K562 (cell line): ENCODE results near the gene DDX11. TPM values are rescaled to one million over a fixed set of nuclear protein-coding genes. Genes with fewer than 3 reads are reported as not detected.

Source experiments
- ATAC-seq: fragments of 200-7000 bp; cut with Tn5 transposase; 3 replicates; pipeline ENCODE4 v1.9.1; 2020; ENCODE audit warnings: moderate library complexity
- BruUV-seq: library from RNA; stranded (reverse); fragments of 400-500 nt; replicated peaks from 2 replicates; lab custom pipeline; 2021; lab: Mats Ljungman, UMichigan
- CTCF ChIA-PET: fragments of 300-600 bp; formaldehyde crosslinking; extraction: SDS; loops from one replicate; lab custom pipeline; 2021; ENCODE audit warnings: low intra/inter-chr PET ratio; lab: Yijun Ruan, JAX
- POLR2A ChIA-PET: fragments of 300-600, 350-650 bp; sonication (Branson Sonifier 250); formaldehyde crosslinking; extraction: SDS; loops from one replicate; lab custom pipeline; 2021; ENCODE audit warnings: antibody characterized with exemption, inconsistent platforms; lab: Yijun Ruan, JAX
- DNase-seq, 4 experiments: peaks; one replicate each; pipeline versions ENCODE4 v3.0.0 to v3.0.0-alpha.2; 2011 to 2018; ENCODE audit warnings: low spot score in 3 of 4, mixed read lengths in 3 of 4; ENCODE audit errors: extremely low read depth in 1 of 4
- FAIRE-seq: peaks from 2 replicates; lab custom pipeline; 2011; peaks lifted over from hg19 to GRCh38; lab: Jason Lieb, UNC
- H2AFZ ChIP-seq: 2 replicates; pipeline ENCODE4 v1.6.0; 2011; ENCODE audit warnings: low read depth, low read length, control low read depth, inconsistent platforms
- H3K27ac ChIP-seq: fragments of 200-600 bp; 3 replicates; pipeline ENCODE4 v1.8.0; 2011; ENCODE audit warnings: low read depth, mild to moderate bottlenecking, control low read depth, inconsistent platforms, low read length, moderate library complexity, mixed read lengths; ENCODE audit errors: extremely low read depth
- H3K27me3 ChIP-seq, 2 experiments: fragments of 300-600 bp in 1 of 2; 2 replicates in 1 of 2; 3 replicates in 1 of 2; pipeline versions ENCODE4 v1.6.0 to v1.8.0; 2011; ENCODE audit warnings: inconsistent platforms in 2 of 2, low read length in 2 of 2, mild to moderate bottlenecking in 1 of 2, mixed read lengths in 1 of 2, moderate library complexity in 1 of 2; ENCODE audit not compliant: control insufficient read depth in 2 of 2, insufficient read depth in 2 of 2
- H3K36me3 ChIP-seq: fragments of 300-600 bp; 3 replicates; pipeline ENCODE4 v1.8.0; 2011; ENCODE audit warnings: mild to moderate bottlenecking, low read length, inconsistent platforms; ENCODE audit not compliant: control insufficient read depth, insufficient read depth
- H3K4me1 ChIP-seq, 2 experiments: fragments of 200-600 bp in 1 of 2; replicated peaks in 1 of 2; 2 replicates in 1 of 2; 3 replicates in 1 of 2; pipeline versions ENCODE4 v1.5.1 to v1.8.0; 2011; ENCODE audit warnings: inconsistent platforms in 2 of 2, low read length in 2 of 2, mild to moderate bottlenecking in 1 of 2, mixed read lengths in 1 of 2, moderate library complexity in 1 of 2; ENCODE audit not compliant: control insufficient read depth in 2 of 2, insufficient read depth in 2 of 2
- H3K4me2 ChIP-seq: 2 replicates; pipeline ENCODE4 v1.6.1; 2011; ENCODE audit warnings: low read length, control low read depth, inconsistent platforms, mixed read lengths; ENCODE audit not compliant: insufficient read depth
- H3K4me3 ChIP-seq: fragments of 200-600 bp; sonication (generic), shearing (Covaris generic); 2 replicates; pipeline ENCODE4 v1.5.1; 2016; ENCODE audit warnings: control low read depth, inconsistent platforms
- H3K79me2 ChIP-seq: fragments of 200-600 bp; 3 replicates; pipeline ENCODE4 v1.8.0; 2011; ENCODE audit warnings: low read length, inconsistent platforms; ENCODE audit not compliant: control insufficient read depth, insufficient read depth
- H3K9ac ChIP-seq, 2 experiments: 2 replicates each; pipeline versions ENCODE4 v1.6.0 to v1.6.1; 2011; ENCODE audit warnings: low read depth in 2 of 2, low read length in 2 of 2, control low read depth in 1 of 2, inconsistent platforms in 1 of 2, mild to moderate bottlenecking in 1 of 2, mixed read lengths in 1 of 2; ENCODE audit not compliant: insufficient read depth in 1 of 2
- H3K9me1 ChIP-seq: one replicate; pipeline ENCODE4 v1.6.0; 2011; ENCODE audit warnings: inconsistent platforms, mild to moderate bottlenecking, low read length, moderate library complexity; ENCODE audit not compliant: control insufficient read depth, insufficient read depth
- H3K9me3 ChIP-seq: replicated peaks from 2 replicates; pipeline ENCODE4 v1.5.1; 2011; ENCODE audit warnings: low read depth, low read length, inconsistent platforms; ENCODE audit not compliant: control insufficient read depth, insufficient read depth
- H4K20me1 ChIP-seq: replicated peaks from 2 replicates; pipeline ENCODE4 v1.6.1; 2011; ENCODE audit warnings: low read length, inconsistent platforms, mixed read lengths; ENCODE audit not compliant: control insufficient read depth, insufficient read depth
- BRCA1 ChIP-seq, 2 experiments: fragments of 450-650 bp in 1 of 2; sonication (generic) in 1 of 2; formaldehyde crosslinking in 1 of 2; IDR thresholded peaks; 2 replicates each; pipeline versions ENCODE4 v1.5.0 to v1.6.1; 2017 to 2020; ENCODE audit warnings: mild to moderate bottlenecking in 1 of 2, missing genetic modification reagents in 1 of 2
- CHCHD3 ChIP-seq: fragments of 250-450 bp; sonication (Bioruptor Pico); IDR thresholded peaks from 2 replicates; pipeline ENCODE4 v2.1.2; 2022; ENCODE audit warnings: mild to moderate bottlenecking
- GTF2A2 ChIP-seq: IDR thresholded peaks from 2 replicates; pipeline ENCODE4 v1.6.1; 2016; ENCODE audit warnings: mild to moderate bottlenecking, missing genetic modification characterization, missing compliant biosample characterization
- HDAC2 ChIP-seq: fragments of 450-650 bp; IDR thresholded peaks from 2 replicates; pipeline ENCODE4 v1.6.1; 2016; ENCODE audit warnings: mild to moderate bottlenecking
- NEUROD1 ChIP-seq: fragments of 150-350 bp; IDR thresholded peaks from 2 replicates; pipeline ENCODE4 v1.6.1; 2014; ENCODE audit warnings: borderline replicate concordance, low read length, low read depth; ENCODE audit not compliant: partially characterized antibody
- NR2F6 ChIP-seq: fragments of 450-650 bp; formaldehyde crosslinking; IDR thresholded peaks from 2 replicates; pipeline ENCODE4 v1.4.0; 2020; ENCODE audit warnings: mild to moderate bottlenecking
- SMAD2 ChIP-seq: fragments of 150-350 bp; IDR thresholded peaks from 2 replicates; pipeline ENCODE4 v1.6.1; 2014; ENCODE audit warnings: low read depth, mild to moderate bottlenecking, low read length
- TBP ChIP-seq: optimal IDR thresholded peaks from 2 replicates; pipeline ENCODE3; 2011; ENCODE audit warnings: low read depth, low read length, improper control_type of control experiment
- ZNF175 ChIP-seq: fragments of 200-800 bp; sonication (Bioruptor generic); IDR thresholded peaks from 2 replicates; pipeline ENCODE4 v1.6.1; 2016; ENCODE audit warnings: low read depth, mild to moderate bottlenecking, missing genetic modification characterization, missing compliant biosample characterization
- whole genome bisulfite sequencing: fragments of 100-300 bp; shearing (Covaris generic); methylation state at CpG from one replicate; pipeline ENCODE4 v1.1.6; 2016; ENCODE audit warnings: low coverage, mixed read lengths; ENCODE audit not compliant: insufficient coverage; ENCODE audit errors: missing lambda C conversion rate; 5-methylcytosine and 5-hydroxymethylcytosine counted together
- in situ Hi-C: fragments of 300-500 bp; cut with MboI; formaldehyde crosslinking; loops from 4 replicates; pipeline ENCODE4 v1.15.0; 2018; ENCODE audit warnings: inconsistent platforms, mixed read lengths
- intact Hi-C: fragments of 100-400 bp; cut with micrococcal nuclease; formaldehyde crosslinking; loops from 2 replicates; pipeline ENCODE4 v1.14.2; 2022
- polyA plus RNA-seq, 8 experiments: library from polyadenylated mRNA; depleted of rRNA in 4 of 8; stranded (reverse) in 5 of 8; unstranded in 3 of 8; fragments of >200 nt; fragmentation: Nextera tagmentation in 2 of 8; fragmentation: Illumina TruSeq in 1 of 8; extraction: Ambion mirVana in 2 of 8; extraction: Trizol in 1 of 8; gene quantifications; 2 replicates each; pipeline versions ENCODE4 v1.2.1 to v1.2.3, GENCODE V29; 2011 to 2014; ENCODE audit warnings: inconsistent platforms in 1 of 8, missing spikeins in 1 of 8
- total RNA-seq, 7 experiments: library from RNA; depleted of rRNA in 6 of 7; stranded (reverse); fragments of >200 nt in 6 of 7; fragmentation: Illumina TruSeq in 2 of 7; extraction: Trizol in 2 of 7; gene quantifications; 2 replicates each; pipeline versions ENCODE4 v1.2.1 to v1.2.3, GENCODE V29; 2011 to 2021; ENCODE audit warnings: low replicate concordance in 1 of 7
- TF ChIP-seq, protein P1 (sequence below): sonication (generic); formaldehyde crosslinking; IDR thresholded peaks from 2 replicates; pipeline ENCODE4 v1.8.0; 2022; ENCODE audit warnings: missing genetic modification reagents, mild to moderate bottlenecking, borderline replicate concordance

DDX11 gene
- total and polyA plus RNA-seq, 9 of the 15 experiments (the other 6 are each of a cell fraction or from before 2014, with no cell fraction given): 3.6 to 93.2 (median 42.5) TPM

DNA sequence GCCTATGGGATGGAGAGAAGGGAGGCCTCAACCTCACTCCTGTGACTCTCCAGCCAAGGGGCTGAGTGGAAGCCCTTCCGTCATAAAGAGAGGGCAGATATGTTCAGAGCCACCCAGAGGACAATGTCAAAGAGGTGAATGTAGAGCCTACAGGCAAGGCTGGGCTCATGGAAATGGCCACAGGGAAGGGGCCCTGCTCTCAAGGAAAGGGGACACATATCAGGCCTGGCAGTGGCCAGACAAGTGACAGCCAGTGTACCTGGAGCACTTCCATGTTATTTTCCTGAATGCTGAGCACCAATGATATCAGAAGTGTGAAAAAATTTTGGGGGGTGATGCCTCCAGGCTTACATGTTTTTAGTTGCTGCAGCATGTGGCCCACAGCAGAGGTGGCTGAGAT lies 36.6 kb upstream of the DDX11 start:
- Histone ChIP-seq H3K4me3 (no peak overlapping the region), H3K9ac (no peak overlapping the region), H3K9me1 (no peaks in the 10 kb centered on the region), H4K20me1 (no peaks in the 10 kb centered on the region), H3K27me3 (peaks cover 8 to 52% of the 10 kb centered on the region in 2 experiments; a peak in 4 of 5 replicates), H3K36me3 (no peaks in the 10 kb centered on the region), H3K27ac (no peak overlapping the region), H3K79me2 (no peaks in the 10 kb centered on the region), H2AFZ (no peak overlapping the region), H3K4me1 (no peaks in the 10 kb centered on the region), H3K4me2 (no peak overlapping the region), H3K9me3 (no peaks in the 10 kb centered on the region)
- 0% methylated on average over 1 of the region's 1 CpG for WGBS
- TF ChIP-seq CHCHD3 (CRISPR knock-in tag) (no peak), SMAD2 (no peak)
- DNase-seq: no peak
- BruUV-seq: no TSS peak
- in situ Hi-C loops: no loop called here
- ChIA-PET CTCF (no interaction called here), POLR2A (no interaction called here)
- no peak for ATAC-seq
- FAIRE-seq: no peak
- intact Hi-C loops: no loop called here

DNA sequence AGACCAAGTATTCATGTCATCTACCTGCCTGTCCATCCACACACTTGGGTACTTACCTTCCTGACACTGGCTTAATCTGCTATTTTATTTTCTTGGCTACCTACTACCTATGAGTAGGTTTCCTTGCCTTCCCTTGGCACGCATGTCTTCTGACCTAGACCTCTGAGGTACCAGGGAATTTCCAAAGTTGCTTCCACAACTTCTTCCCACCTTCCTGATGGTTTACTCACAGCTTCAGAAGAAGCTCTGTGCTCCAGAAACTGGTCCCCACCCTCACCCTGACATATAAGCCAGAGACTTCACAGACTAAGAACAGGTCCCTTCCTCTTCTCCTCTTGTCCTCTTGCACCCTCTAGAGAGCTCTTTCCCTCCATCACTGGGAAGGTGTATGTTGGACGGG lies 35.7 kb upstream of the DDX11 start:
- H3K9me3 ChIP-seq: no peaks in the 10 kb centered on the region
- intact Hi-C loops: no loop called here
- H3K79me2 ChIP-seq: no peaks in the 10 kb centered on the region
- no peak overlapping the region for H3K4me3 ChIP-seq
- ChIA-PET POLR2A (interaction anchor here (0.7 to 1.1 kb wide), 2 partner anchors 13 to 37 kb away, joined by 3 to 4 read pairs; no protein-coding TSS in a partner anchor), CTCF (no interaction called here)
- H2AFZ ChIP-seq: no peak overlapping the region
- H4K20me1 ChIP-seq: no peaks in the 10 kb centered on the region
- no peaks in the 10 kb centered on the region for H3K9me1 ChIP-seq
- DNase-seq (no peak), ATAC-seq (no peak), FAIRE-seq (no peak)
- TF ChIP-seq ZNF175 (CRISPR knock-in tag) (no peak), BRCA1 (IDR thresholded peaks at IDR 0.05) (no peak), BRCA1 (CRISPR knock-in tag; IDR thresholded peaks at IDR 0.05) (no peak), TBP (no peak), HDAC2 (no peak), NR2F6 (CRISPR knock-in tag) (no peak), GTF2A2 (no peak), NEUROD1 (no peak)
- TF ChIP-seq, protein P1, sequence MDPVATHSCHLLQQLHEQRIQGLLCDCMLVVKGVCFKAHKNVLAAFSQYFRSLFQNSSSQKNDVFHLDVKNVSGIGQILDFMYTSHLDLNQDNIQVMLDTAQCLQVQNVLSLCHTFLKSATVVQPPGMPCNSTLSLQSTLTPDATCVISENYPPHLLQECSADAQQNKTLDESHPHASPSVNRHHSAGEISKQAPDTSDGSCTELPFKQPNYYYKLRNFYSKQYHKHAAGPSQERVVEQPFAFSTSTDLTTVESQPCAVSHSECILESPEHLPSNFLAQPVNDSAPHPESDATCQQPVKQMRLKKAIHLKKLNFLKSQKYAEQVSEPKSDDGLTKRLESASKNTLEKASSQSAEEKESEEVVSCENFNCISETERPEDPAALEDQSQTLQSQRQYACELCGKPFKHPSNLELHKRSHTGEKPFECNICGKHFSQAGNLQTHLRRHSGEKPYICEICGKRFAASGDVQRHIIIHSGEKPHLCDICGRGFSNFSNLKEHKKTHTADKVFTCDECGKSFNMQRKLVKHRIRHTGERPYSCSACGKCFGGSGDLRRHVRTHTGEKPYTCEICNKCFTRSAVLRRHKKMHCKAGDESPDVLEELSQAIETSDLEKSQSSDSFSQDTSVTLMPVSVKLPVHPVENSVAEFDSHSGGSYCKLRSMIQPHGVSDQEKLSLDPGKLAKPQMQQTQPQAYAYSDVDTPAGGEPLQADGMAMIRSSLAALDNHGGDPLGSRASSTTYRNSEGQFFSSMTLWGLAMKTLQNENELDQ (CRISPR knock-in tag): no peak
- 0% methylated on average over 2 of the region's 2 CpGs for WGBS
- no peak overlapping the region for H3K4me2 ChIP-seq
- H3K9ac ChIP-seq: no peak overlapping the region
- no TSS peak for BruUV-seq
- no peak overlapping the region for H3K27ac ChIP-seq
- H3K27me3 ChIP-seq: peaks cover 6 to 49% of the 10 kb centered on the region in 2 experiments; a peak in 3 of 5 replicates
- no peaks in the 10 kb centered on the region for H3K36me3 ChIP-seq
- H3K4me1 ChIP-seq: no peaks in the 10 kb centered on the region
- in situ Hi-C loops: no loop called here
